HG03442 (cell line): ENCODE results near the gene TEPSIN.

ENCODE experiments used
- ATAC-seq: cut with Tn5 transposase; IDR thresholded peaks from one replicate; pipeline ENCODE4 v1.9.1; 2021; ENCODE audit warnings: mild to moderate bottlenecking, moderate library complexity; ENCODE audit not compliant: unreplicated experiment

TEPSIN gene

GRCh38 chr17:81189016-81189415 is 49.8 kb downstream of the TEPSIN start:
- no peak for ATAC-seq

GRCh38 chr17:81188491-81188840 is 50.4 kb downstream of the TEPSIN start:
- ATAC-seq: no peak

- no peak for ATAC-seq
These were observed 51.0 kb downstream of the TEPSIN start for GRCh38 chr17:81187586-81188490.

- no peak for ATAC-seq
These were observed 51.7 kb downstream of the TEPSIN start for GRCh38 chr17:81187120-81187519.

- no peak for ATAC-seq
These were observed 52.7 kb downstream of the TEPSIN start for GRCh38 chr17:81186203-81186602.

GRCh38 chr17:81184555-81184954 is 54.3 kb downstream of the TEPSIN start:
- ATAC-seq: no peak

GRCh38 chr17:81183807-81184206 is 55.0 kb downstream of the TEPSIN start:
- no peak for ATAC-seq

- ATAC-seq: no peak
These were observed 55.5 kb downstream of the TEPSIN start for GRCh38 chr17:81183316-81183715.

GRCh38 chr17:81182596-81182995 is 56.3 kb downstream of the TEPSIN start:
- no peak for ATAC-seq

GRCh38 chr17:81181811-81182185 is 57.1 kb downstream of the TEPSIN start:
- no peak for ATAC-seq

- ATAC-seq: no peak
These were observed 57.7 kb downstream of the TEPSIN start for GRCh38 chr17:81180836-81181810.

GRCh38 chr17:81179861-81180260 is 59.0 kb downstream of the TEPSIN start:
- no peak for ATAC-seq

GRCh38 chr17:81179220-81179619 is 59.6 kb downstream of the TEPSIN start:
- ATAC-seq: no peak
